ENCODE results near the gene CACNB2.
"Not testable (repeated sequence)": the region's sequence is repeated elsewhere in the genome, so short reads cannot be mapped to it uniquely, and the experiment has no call there.

The CACNB2 gene

GRCh38 chr10:18204039-18204835, 64.0 kb downstream of the CACNB2 start:
- no peak for TF ChIP-seq CTCF (IDR thresholded peaks at IDR 0.05)
- Mint-ChIP-seq H3K36me3 (ENCODE audit: low read depth) (no peaks in the 10 kb centered on the region), H3K4me1 (no peaks in the 10 kb centered on the region), H3K27me3 (ENCODE audit: low read depth, poor library complexity) (peaks cover 2% of the 10 kb centered on the region), H3K4me3 (no peak overlapping the region), H3K9me3 (no peaks in the 10 kb centered on the region), H3K27ac (no peak overlapping the region)
- no peak for DNase-seq

GRCh38 chr10:18205098-18205834, 65.0 kb downstream of the CACNB2 start:
- H3K4me3 Mint-ChIP-seq = no peak overlapping the region
- H3K36me3 Mint-ChIP-seq (ENCODE audit: low read depth) = no peaks in the 10 kb centered on the region
- peaks cover 2% of the 10 kb centered on the region for H3K27me3 Mint-ChIP-seq (ENCODE audit: low read depth, poor library complexity)
- no peaks in the 10 kb centered on the region for H3K9me3 Mint-ChIP-seq
- no peak overlapping the region for H3K27ac Mint-ChIP-seq
- H3K4me1 Mint-ChIP-seq = no peaks in the 10 kb centered on the region
- DNase-seq = no peak
- TF ChIP-seq CTCF (IDR thresholded peaks at IDR 0.05) = no peak

- H3K36me3 Mint-ChIP-seq (ENCODE audit: low read depth); H3K27me3 Mint-ChIP-seq (ENCODE audit: low read depth, poor library complexity); H3K4me1 Mint-ChIP-seq; DNase-seq; H3K27ac Mint-ChIP-seq; H3K4me3 Mint-ChIP-seq; H3K9me3 Mint-ChIP-seq: not testable (repeated sequence)
These were observed 68.0 kb downstream of the CACNB2 start for GRCh38 chr10:18208186-18208585.

- H3K4me3 Mint-ChIP-seq = no peak overlapping the region
- no peaks in the 10 kb centered on the region for H3K36me3 Mint-ChIP-seq (ENCODE audit: low read depth)
- H3K27ac Mint-ChIP-seq = no peak overlapping the region
- no peaks in the 10 kb centered on the region for H3K9me3 Mint-ChIP-seq
- peaks cover 2% of the 10 kb centered on the region for H3K27me3 Mint-ChIP-seq (ENCODE audit: low read depth, poor library complexity)
- no peak for DNase-seq
- no peak for TF ChIP-seq CTCF (IDR thresholded peaks at IDR 0.05)
- peaks cover 8% of the 10 kb centered on the region for H3K4me1 Mint-ChIP-seq
These were observed 69.0 kb downstream of the CACNB2 start for GRCh38 chr10:18209241-18209640.

GRCh38 chr10:18210711-18211110, 70.5 kb downstream of the CACNB2 start:
- DNase-seq = no peak
- TF ChIP-seq CTCF (IDR thresholded peaks at IDR 0.05) = no peak
- Mint-ChIP-seq H3K27me3 (ENCODE audit: low read depth, poor library complexity) (peaks cover 2% of the 10 kb centered on the region), H3K9me3 (no peaks in the 10 kb centered on the region), H3K4me1 (peaks cover 21% of the 10 kb centered on the region), H3K27ac (no peak overlapping the region), H3K36me3 (ENCODE audit: low read depth) (no peaks in the 10 kb centered on the region), H3K4me3 (no peak overlapping the region)

- H3K4me1 Mint-ChIP-seq = peaks cover 23% of the 10 kb centered on the region
- H3K27ac Mint-ChIP-seq = no peak overlapping the region
- TF ChIP-seq CTCF (IDR thresholded peaks at IDR 0.05) = no peak
- DNase-seq = no peak
- H3K27me3 Mint-ChIP-seq (ENCODE audit: low read depth, poor library complexity) = no peaks in the 10 kb centered on the region
- no peaks in the 10 kb centered on the region for H3K9me3 Mint-ChIP-seq
- H3K36me3 Mint-ChIP-seq (ENCODE audit: low read depth) = no peaks in the 10 kb centered on the region
- H3K4me3 Mint-ChIP-seq = no peak overlapping the region
These were observed 71.6 kb downstream of the CACNB2 start for GRCh38 chr10:18211862-18212261.
